SK-N-SH treated with all-trans-retinoic acid at 6 μM for 48 hours (cell line): ENCODE data around the gene PRM1.

Experiments used
- ARNTL ChIP-seq: fragments of 450-650 bp; formaldehyde crosslinking; IDR thresholded peaks from 2 replicates; pipeline ENCODE4 v1.5.0; 2020; ENCODE audit warnings: low read depth, mild to moderate bottlenecking, moderate library complexity, borderline replicate concordance
- CSDC2 ChIP-seq: fragments of 250-450 bp; sonication (Bioruptor Pico); IDR thresholded peaks from 2 replicates; pipeline ENCODE4 v1.5.0; 2020; ENCODE audit warnings: mild to moderate bottlenecking, moderate library complexity
- ESRRG ChIP-seq: fragments of 250-450 bp; sonication (Bioruptor Pico); IDR thresholded peaks from 2 replicates; pipeline ENCODE4 v1.6.1; 2021; ENCODE audit warnings: mild to moderate bottlenecking
- SNAI2 ChIP-seq: fragments of 250-450 bp; sonication (Bioruptor Pico); IDR thresholded peaks from 2 replicates; pipeline ENCODE4 v1.5.0; 2020; ENCODE audit warnings: mild to moderate bottlenecking, moderate library complexity
- ZC3H10 ChIP-seq: fragments of 250-450 bp; sonication (Bioruptor Pico); IDR thresholded peaks from 2 replicates; pipeline ENCODE4 v1.5.1; 2021; ENCODE audit warnings: mild to moderate bottlenecking, moderate library complexity
- ZFP30 ChIP-seq: fragments of 450-650 bp; formaldehyde crosslinking; IDR thresholded peaks from 2 replicates; pipeline ENCODE4 v1.5.0; 2022; ENCODE audit warnings: mild to moderate bottlenecking, moderate library complexity
- ZNF70 ChIP-seq: fragments of 450-650 bp; formaldehyde crosslinking; IDR thresholded peaks from 2 replicates; pipeline ENCODE4 v1.5.0; 2020; ENCODE audit warnings: mild to moderate bottlenecking, moderate library complexity
- TF ChIP-seq, protein P1 (sequence below): fragments of 250-450 bp; sonication (Bioruptor Pico); IDR thresholded peaks from 2 replicates; pipeline ENCODE4 v1.8.0; 2020; ENCODE audit warnings: mild to moderate bottlenecking, moderate library complexity, borderline replicate concordance
- TF ChIP-seq, protein P2 (sequence below): fragments of 250-450 bp; sonication (Bioruptor Pico); IDR thresholded peaks from 2 replicates; pipeline ENCODE4 v1.5.1; 2020; ENCODE audit warnings: low read depth, mild to moderate bottlenecking, moderate library complexity
- TF ChIP-seq, protein P3 (sequence below): fragments of 250-450 bp; sonication (Bioruptor Pico); IDR thresholded peaks from 2 replicates; pipeline ENCODE4 v1.5.0; 2020; ENCODE audit warnings: mild to moderate bottlenecking, moderate library complexity

DNA sequence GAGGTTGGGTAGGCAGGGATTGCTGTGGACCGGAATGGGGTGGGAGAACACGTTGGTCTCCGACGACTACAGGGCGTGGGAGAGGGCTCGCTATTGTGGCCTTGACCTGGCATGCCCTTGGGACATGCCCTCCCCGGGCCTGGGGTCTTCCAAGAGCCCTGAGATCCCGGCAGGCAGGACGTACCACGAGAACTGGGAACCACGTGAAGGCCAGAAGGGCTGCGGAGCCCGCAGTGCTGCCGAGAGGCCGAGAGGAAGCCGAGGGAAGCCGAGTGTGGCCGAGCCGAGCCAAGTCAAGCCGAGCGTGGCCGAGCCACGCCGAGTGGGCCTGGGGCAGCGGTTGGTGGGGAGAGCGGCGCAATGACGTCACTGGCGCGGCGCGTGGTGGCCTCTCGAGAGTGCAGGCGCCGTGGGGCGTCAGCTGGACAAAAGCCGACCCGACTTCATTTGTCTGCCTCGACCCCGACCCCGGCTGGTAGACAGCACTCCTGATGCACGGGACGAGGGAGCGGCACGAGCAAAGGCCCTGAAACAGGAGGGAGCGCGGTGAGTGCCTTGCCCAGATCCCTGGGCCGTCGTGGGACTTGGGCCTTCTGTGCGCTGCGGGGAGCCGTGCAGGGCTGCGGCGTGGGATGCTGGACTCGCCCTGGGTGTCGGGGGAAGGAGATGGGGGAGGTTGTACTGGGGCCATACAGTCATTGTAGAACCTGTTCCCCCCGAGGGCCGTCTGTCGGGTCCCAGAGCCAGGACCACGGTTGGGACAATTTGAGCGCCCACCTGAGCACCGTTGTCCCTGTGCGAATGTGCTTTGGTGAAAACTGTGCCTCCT lies 31.7 kb downstream of the PRM1 start:
- TF ChIP-seq ESRRG (CRISPR knock-in tag) = no peak
- TF ChIP-seq, protein P1, sequence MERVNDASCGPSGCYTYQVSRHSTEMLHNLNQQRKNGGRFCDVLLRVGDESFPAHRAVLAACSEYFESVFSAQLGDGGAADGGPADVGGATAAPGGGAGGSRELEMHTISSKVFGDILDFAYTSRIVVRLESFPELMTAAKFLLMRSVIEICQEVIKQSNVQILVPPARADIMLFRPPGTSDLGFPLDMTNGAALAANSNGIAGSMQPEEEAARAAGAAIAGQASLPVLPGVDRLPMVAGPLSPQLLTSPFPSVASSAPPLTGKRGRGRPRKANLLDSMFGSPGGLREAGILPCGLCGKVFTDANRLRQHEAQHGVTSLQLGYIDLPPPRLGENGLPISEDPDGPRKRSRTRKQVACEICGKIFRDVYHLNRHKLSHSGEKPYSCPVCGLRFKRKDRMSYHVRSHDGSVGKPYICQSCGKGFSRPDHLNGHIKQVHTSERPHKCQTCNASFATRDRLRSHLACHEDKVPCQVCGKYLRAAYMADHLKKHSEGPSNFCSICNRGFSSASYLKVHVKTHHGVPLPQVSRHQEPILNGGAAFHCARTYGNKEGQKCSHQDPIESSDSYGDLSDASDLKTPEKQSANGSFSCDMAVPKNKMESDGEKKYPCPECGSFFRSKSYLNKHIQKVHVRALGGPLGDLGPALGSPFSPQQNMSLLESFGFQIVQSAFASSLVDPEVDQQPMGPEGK (CRISPR knock-in tag) = no peak
- TF ChIP-seq SNAI2 (CRISPR knock-in tag) = no peak
- TF ChIP-seq ZNF70 (CRISPR knock-in tag) = no peak
- TF ChIP-seq, protein P2, sequence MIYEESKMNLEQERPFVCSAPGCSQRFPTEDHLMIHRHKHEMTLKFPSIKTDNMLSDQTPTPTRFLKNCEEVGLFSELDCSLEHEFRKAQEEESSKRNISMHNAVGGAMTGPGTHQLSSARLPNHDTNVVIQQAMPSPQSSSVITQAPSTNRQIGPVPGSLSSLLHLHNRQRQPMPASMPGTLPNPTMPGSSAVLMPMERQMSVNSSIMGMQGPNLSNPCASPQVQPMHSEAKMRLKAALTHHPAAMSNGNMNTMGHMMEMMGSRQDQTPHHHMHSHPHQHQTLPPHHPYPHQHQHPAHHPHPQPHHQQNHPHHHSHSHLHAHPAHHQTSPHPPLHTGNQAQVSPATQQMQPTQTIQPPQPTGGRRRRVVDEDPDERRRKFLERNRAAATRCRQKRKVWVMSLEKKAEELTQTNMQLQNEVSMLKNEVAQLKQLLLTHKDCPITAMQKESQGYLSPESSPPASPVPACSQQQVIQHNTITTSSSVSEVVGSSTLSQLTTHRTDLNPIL (CRISPR knock-in tag) = no peak
- no peak for TF ChIP-seq ZFP30
- no peak for TF ChIP-seq ARNTL
- TF ChIP-seq, protein P3, sequence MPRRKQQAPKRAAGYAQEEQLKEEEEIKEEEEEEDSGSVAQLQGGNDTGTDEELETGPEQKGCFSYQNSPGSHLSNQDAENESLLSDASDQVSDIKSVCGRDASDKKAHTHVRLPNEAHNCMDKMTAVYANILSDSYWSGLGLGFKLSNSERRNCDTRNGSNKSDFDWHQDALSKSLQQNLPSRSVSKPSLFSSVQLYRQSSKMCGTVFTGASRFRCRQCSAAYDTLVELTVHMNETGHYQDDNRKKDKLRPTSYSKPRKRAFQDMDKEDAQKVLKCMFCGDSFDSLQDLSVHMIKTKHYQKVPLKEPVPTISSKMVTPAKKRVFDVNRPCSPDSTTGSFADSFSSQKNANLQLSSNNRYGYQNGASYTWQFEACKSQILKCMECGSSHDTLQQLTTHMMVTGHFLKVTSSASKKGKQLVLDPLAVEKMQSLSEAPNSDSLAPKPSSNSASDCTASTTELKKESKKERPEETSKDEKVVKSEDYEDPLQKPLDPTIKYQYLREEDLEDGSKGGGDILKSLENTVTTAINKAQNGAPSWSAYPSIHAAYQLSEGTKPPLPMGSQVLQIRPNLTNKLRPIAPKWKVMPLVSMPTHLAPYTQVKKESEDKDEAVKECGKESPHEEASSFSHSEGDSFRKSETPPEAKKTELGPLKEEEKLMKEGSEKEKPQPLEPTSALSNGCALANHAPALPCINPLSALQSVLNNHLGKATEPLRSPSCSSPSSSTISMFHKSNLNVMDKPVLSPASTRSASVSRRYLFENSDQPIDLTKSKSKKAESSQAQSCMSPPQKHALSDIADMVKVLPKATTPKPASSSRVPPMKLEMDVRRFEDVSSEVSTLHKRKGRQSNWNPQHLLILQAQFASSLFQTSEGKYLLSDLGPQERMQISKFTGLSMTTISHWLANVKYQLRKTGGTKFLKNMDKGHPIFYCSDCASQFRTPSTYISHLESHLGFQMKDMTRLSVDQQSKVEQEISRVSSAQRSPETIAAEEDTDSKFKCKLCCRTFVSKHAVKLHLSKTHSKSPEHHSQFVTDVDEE (CRISPR knock-in tag) = no peak
- no peak for TF ChIP-seq CSDC2 (CRISPR knock-in tag)
- TF ChIP-seq ZC3H10 (CRISPR knock-in tag) = no peak
